Lung (tissue), 12 donors: ENCODE measurements around the gene RNF220. TPM values are rescaled to one million over a fixed set of nuclear protein-coding genes. Genes with fewer than 3 reads are reported as not detected.

ENCODE experiments used
- ATAC-seq: fragments of 200-7000 bp; cut with Tn5 transposase; one replicate; pipeline ENCODE4 v1.9.1; 2020; ENCODE audit warnings: moderate number of reproducible peaks; ENCODE audit not compliant: insufficient read depth, low FRiP score
- DNase-seq, 3 donors: peaks; one replicate each; pipeline ENCODE4 v3.0.0-alpha.2; 2013 to 2017
- H3K27ac ChIP-seq, 2 donors: one replicate each; pipeline ENCODE4 v1.5.1; 2013; ENCODE audit warnings: mild to moderate bottlenecking in 2 of 2, moderate library complexity in 2 of 2, control low read depth in 1 of 2, inconsistent platforms in 1 of 2, low read depth in 1 of 2, low read length in 1 of 2
- H3K27me3 ChIP-seq, 3 donors: one replicate each; pipeline ENCODE4 v1.5.1; 2013; ENCODE audit warnings: low read length in 2 of 3; ENCODE audit not compliant: control insufficient read depth in 3 of 3, insufficient read depth in 3 of 3
- H3K36me3 ChIP-seq, 4 donors: one replicate each; pipeline ENCODE4 v1.5.1; 2013; ENCODE audit warnings: low read length in 4 of 4, mild to moderate bottlenecking in 1 of 4, moderate library complexity in 1 of 4; ENCODE audit not compliant: control insufficient read depth in 4 of 4, insufficient read depth in 4 of 4
- H3K4me1 ChIP-seq, 5 donors: one replicate each; pipeline ENCODE4 v1.5.1; 2013; ENCODE audit warnings: low read length in 5 of 5, mild to moderate bottlenecking in 2 of 5, moderate library complexity in 1 of 5; ENCODE audit not compliant: control insufficient read depth in 5 of 5, insufficient read depth in 5 of 5
- H3K4me3 ChIP-seq: one replicate; pipeline ENCODE4 v1.5.1; 2013; ENCODE audit warnings: mild to moderate bottlenecking, control low read depth, moderate library complexity
- H3K9ac ChIP-seq, 2 donors: one replicate each; pipeline ENCODE4 v1.5.1; 2013; ENCODE audit warnings: low read length in 2 of 2, control low read depth in 1 of 2; ENCODE audit not compliant: insufficient read depth in 1 of 2
- H3K9me3 ChIP-seq, 4 donors: one replicate each; pipeline ENCODE4 v1.5.1; 2013; ENCODE audit warnings: low read length in 3 of 4, mild to moderate bottlenecking in 1 of 4, moderate library complexity in 1 of 4; ENCODE audit not compliant: control insufficient read depth in 4 of 4, insufficient read depth in 3 of 4
- WGBS, 2 donors: extraction: QIAGEN DNeasy Blood & Tissue Kit; methylation state at CpG; one replicate each; pipeline ENCODE4 v1.1.7; 2013; 5-methylcytosine and 5-hydroxymethylcytosine counted together
- polyA plus RNA-seq, 2 donors: library from polyadenylated mRNA; stranded (reverse); fragments of 200-250 nt; gene quantifications; one replicate each; pipeline ENCODE4 v1.2.1, GENCODE V29; 2013
- total RNA-seq, 2 donors: library from RNA; depleted of rRNA in 1 of 2; stranded (reverse); fragments of >200 nt in 1 of 2; gene quantifications; one replicate each; pipeline ENCODE4 v1.2.1, GENCODE V29; 2014 to 2021
- TF ChIP-seq, protein P1 (sequence below): IDR thresholded peaks from 2 replicates; pipeline ENCODE4 v1.5.1; 2012; ENCODE audit warnings: mild to moderate bottlenecking; ENCODE audit errors: control extremely low read depth, extremely low read depth
- donor health status: control.
- donor health status: control.
- donor health status: Bipolar disorder and iron deficiency.
- donor health status: healthy.
- donor health status: DM: yes; HTN: yes; CAD: no.

RNF220 gene
- total and polyA plus RNA-seq, 4 donors: 44.9 to 75.8 (median 69.5) TPM

DNA sequence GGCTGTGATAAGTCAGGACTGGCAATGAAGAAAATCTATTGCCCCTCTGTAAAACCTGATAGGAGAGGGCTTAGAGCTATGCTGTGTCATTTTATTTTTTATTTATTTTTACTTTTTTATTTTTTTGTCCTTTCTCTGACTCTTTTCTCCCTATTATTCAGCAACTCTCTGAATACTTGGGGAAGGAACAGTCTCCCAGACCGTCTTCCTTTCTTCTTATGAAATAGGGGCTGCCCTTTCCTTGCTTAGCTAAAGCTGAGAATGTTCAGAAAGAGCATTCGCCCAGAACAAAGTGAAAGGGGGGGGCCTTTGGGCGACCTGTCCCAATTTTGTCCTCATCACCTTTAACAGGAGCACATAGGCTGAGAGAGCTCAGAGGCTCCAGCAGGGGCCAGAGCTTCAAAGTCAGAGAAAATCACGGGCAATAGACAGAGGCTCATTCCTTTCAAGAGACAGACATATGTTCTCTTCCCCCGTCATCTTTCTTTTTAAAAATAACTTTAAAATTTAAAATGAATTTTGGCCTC lies 80.9 kb downstream of the RNF220 start:
- DNase-seq: no peak
- no peaks in the 10 kb centered on the region for H3K9me3 ChIP-seq
- peak overlapping the region in 1 of 2 donors; percentile 61 for H3K27ac ChIP-seq
- H3K4me1 ChIP-seq: peaks cover 0 to 8% (median 0%) of the 10 kb centered on the region in 5 donors
- no peaks in the 10 kb centered on the region for H3K27me3 ChIP-seq
- H3K36me3 ChIP-seq: no peaks in the 10 kb centered on the region
- no peak overlapping the region for H3K4me3 ChIP-seq
- ATAC-seq: no peak
- TF ChIP-seq, protein P1, sequence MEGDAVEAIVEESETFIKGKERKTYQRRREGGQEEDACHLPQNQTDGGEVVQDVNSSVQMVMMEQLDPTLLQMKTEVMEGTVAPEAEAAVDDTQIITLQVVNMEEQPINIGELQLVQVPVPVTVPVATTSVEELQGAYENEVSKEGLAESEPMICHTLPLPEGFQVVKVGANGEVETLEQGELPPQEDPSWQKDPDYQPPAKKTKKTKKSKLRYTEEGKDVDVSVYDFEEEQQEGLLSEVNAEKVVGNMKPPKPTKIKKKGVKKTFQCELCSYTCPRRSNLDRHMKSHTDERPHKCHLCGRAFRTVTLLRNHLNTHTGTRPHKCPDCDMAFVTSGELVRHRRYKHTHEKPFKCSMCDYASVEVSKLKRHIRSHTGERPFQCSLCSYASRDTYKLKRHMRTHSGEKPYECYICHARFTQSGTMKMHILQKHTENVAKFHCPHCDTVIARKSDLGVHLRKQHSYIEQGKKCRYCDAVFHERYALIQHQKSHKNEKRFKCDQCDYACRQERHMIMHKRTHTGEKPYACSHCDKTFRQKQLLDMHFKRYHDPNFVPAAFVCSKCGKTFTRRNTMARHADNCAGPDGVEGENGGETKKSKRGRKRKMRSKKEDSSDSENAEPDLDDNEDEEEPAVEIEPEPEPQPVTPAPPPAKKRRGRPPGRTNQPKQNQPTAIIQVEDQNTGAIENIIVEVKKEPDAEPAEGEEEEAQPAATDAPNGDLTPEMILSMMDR: no peak
- WGBS, 2 donors: 30 to 65% methylated on average over 5 of the region's 5 CpGs
- no peak overlapping the region for H3K9ac ChIP-seq

DNA sequence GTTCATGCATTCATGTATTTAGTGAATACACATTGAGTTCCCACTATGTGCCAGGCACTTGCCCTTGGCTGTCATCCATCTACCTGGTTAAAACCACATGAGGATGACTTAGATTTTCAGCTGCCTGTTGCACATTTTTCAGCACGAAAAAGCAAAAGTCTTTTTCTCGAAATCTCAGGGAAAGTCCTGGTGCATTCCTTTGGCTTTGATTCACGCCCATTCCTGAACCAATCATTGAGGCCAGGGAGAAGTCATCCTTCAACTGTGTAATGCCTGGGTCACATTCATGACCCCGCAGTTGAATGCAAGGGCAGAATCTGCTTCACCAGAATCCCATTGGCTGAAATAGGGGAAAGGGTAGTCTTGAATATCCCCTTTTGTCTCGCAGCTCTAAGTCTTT lies 84.4 kb downstream of the RNF220 start:
- Histone ChIP-seq H3K9ac (no peak overlapping the region), H3K27me3 (no peaks in the 10 kb centered on the region), H3K4me3 (no peak overlapping the region), H3K4me1 (peaks cover 0 to 3% (median 0%) of the 10 kb centered on the region in 5 donors), H3K36me3 (no peaks in the 10 kb centered on the region), H3K27ac (no peak overlapping the region), H3K9me3 (no peaks in the 10 kb centered on the region)
- TF ChIP-seq, protein P1: no peak
- 89 to 91% methylated on average over 5 of the region's 5 CpGs for WGBS, 2 donors
- DNase-seq (no peak), ATAC-seq (no peak)

DNA sequence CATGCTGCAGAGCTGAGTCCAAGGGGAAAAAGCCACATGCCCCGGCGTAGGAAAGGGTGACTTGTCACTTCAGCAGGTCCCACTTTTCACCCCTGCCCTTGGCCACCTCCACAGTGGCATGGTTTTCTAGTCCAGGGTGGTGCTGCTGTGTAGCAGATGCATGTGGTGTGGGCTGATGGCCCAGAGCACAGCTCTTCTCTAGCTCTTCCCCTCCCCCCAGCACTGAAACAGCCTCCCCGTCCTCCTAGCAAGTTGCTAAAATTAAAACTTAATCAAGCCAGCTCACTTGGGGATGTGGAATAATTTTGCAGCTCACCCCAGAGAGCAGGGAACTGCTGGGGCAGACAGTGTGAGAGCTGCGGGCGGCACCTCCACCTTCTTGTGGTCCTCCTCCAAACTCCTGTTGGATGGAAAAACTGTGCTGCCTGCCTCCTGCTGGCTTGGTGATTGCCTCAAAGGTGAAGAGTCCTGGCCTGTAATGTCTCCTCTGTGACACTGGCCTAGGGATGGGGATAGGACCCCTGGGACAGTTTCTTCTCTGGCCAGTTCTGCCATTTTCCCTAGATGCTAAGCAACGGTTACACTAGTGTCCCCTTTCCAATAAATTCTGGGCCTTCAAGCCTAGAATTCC lies 91.6 kb downstream of the RNF220 start:
- Histone ChIP-seq H3K4me3 (no peak overlapping the region), H3K27me3 (peaks cover 0 to 16% (median 7%) of the 10 kb centered on the region in 3 donors), H3K27ac (no peak overlapping the region), H3K9ac (no peak overlapping the region), H3K9me3 (no peaks in the 10 kb centered on the region), H3K4me1 (peaks cover 0 to 13% (median 2%) of the 10 kb centered on the region in 5 donors), H3K36me3 (no peaks in the 10 kb centered on the region)
- no peak for DNase-seq
- TF ChIP-seq, protein P1: no peak
- 91 to 93% methylated on average over 6 of the region's 6 CpGs for WGBS, 2 donors
- no peak for ATAC-seq
